Ovary (tissue), 9 donors: ENCODE measurements around the gene PRDM16. TPM values are rescaled to one million over a fixed set of nuclear protein-coding genes. Genes with fewer than 3 reads are reported as not detected.

Experiments
- DNase-seq, 5 donors: peaks; one replicate each; pipeline ENCODE4 v3.0.0-alpha.2; 2019 to 2020
- H3K27ac ChIP-seq, 2 donors: fragments of 200-600 bp; one replicate each; pipeline versions ENCODE4 v1.5.1 to v1.8.0; 2019 to 2022
- H3K27me3 ChIP-seq: fragments of 200-600 bp; one replicate; pipeline ENCODE4 v1.8.0; 2022
- H3K36me3 ChIP-seq: fragments of 200-600 bp; sonication (generic); one replicate; pipeline ENCODE4 v1.5.1; 2019
- H3K4me1 ChIP-seq: one replicate; pipeline ENCODE4 v1.8.1; 2013; ENCODE audit warnings: mild to moderate bottlenecking, moderate library complexity; ENCODE audit not compliant: insufficient read depth
- H3K4me3 ChIP-seq: fragments of 200-600 bp; sonication (generic); one replicate; pipeline ENCODE4 v1.5.1; 2017
- H3K9me3 ChIP-seq, 2 donors: fragments of 200-600 bp in 1 of 2; sonication (generic) in 1 of 2; one replicate each; pipeline versions ENCODE4 v1.5.1 to v1.8.1; 2013 to 2019; ENCODE audit warnings: mild to moderate bottlenecking in 1 of 2, moderate library complexity in 1 of 2
- EP300 ChIP-seq: sonication (generic); formaldehyde crosslinking; IDR thresholded peaks from one replicate; pipeline ENCODE4 v1.6.1; 2017; ENCODE audit warnings: antibody characterized with exemption
- POLR2A ChIP-seq: fragments of 450-650 bp; IDR thresholded peaks from one replicate; pipeline ENCODE4 v1.6.1; 2017; ENCODE audit warnings: antibody characterized with exemption, mild to moderate bottlenecking, moderate library complexity
- WGBS, 3 donors: extraction: QIAGEN DNeasy Blood & Tissue Kit in 1 of 3; methylation state at CpG; one replicate each; pipeline versions ENCODE4 v1.1.5 to v1.1.7; 2013 to 2017; 5-methylcytosine and 5-hydroxymethylcytosine counted together
- intact Hi-C, 4 donors: fragments of 100-400 bp; cut with DNase I; formaldehyde crosslinking; loops; one replicate each; pipeline versions ENCODE4 v1.11.0 to v1.15.1; 2022 to 2023
- polyA plus RNA-seq, 2 donors: library from polyadenylated mRNA; stranded (reverse); fragments of 200-250 nt in 1 of 2; fragments of 350-450 nt in 1 of 2; fragmentation: Illumina TruSeq in 1 of 2; extraction: RNeasy Lipid Tissue Mini Kit (QIAGEN cat#74804) in 1 of 2; gene quantifications; one replicate each; pipeline ENCODE4 v1.2.3, GENCODE V29; 2013 to 2014
- total RNA-seq, 7 donors: library from RNA; depleted of rRNA in 2 of 7; stranded (reverse); fragments of >200 nt in 2 of 7; fragmentation: NEBNext Ultra II Directional in 3 of 7; extraction: Animal tissue kit (Norgen Biotek cat#: 25700) in 3 of 7; gene quantifications; one replicate each; pipeline versions ENCODE4 v1.1.0 to v1.2.4, GENCODE V29; 2016 to 2023
- TF ChIP-seq, protein P1 (sequence below), 3 donors: fragments of 450-650 bp in 2 of 3; fragments of 200-600 bp in 1 of 3; IDR thresholded peaks; one replicate each; pipeline versions ENCODE4 v1.5.1 to v1.8.0; 2016 to 2022; ENCODE audit warnings: antibody characterized with exemption in 3 of 3, mild to moderate bottlenecking in 1 of 3
- donor health status: DM: no; HTN: no; CAD: no; lungs with moderate emphysema.
- donor health status: DM: no; HTN: no; CAD: no.
- donor health status: Bipolar disorder and iron deficiency.
- donor health status: DM: yes; HTN: yes; CAD: no.
- donor health status: DM: no; HTN: no; CAD: no.
- donor health status: DM: yes; HTN: yes; CAD: no.

The PRDM16 gene
- total and polyA plus RNA-seq, 9 donors = 1.1 to 17.3 (median 3.9) TPM

DNA sequence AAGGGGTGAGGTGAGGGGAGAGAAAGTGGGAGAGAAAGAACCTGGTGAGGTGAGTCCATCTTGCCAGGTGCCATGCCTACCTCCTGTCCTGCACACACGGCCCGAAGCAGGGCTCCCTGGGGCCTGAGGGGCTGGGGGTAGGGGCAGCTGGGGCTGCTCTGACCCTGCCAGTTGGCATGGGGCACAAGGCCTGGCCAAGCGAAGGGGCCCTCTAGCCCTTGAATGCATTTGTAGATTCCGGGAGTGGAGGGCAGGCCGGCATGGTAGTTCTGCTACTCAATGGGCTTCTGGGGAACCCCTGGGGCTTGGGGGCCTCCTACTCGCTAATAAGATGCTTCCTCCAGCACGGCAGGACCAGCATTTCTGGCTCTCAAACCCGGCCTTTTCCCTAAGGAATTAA is 3.6 kb upstream of the PRDM16 start:
- H3K36me3 ChIP-seq = no peaks in the 10 kb centered on the region
- H3K27me3 ChIP-seq = peaks cover 8% of the 10 kb centered on the region
- DNase-seq = peak in 2 of 5 donors; percentile 8 to 28
- no peak overlapping the region for H3K27ac ChIP-seq
- peaks cover 8% of the 10 kb centered on the region for H3K4me1 ChIP-seq
- intact Hi-C loops = loop anchor here in 3 of 4 donors (5.0 to 10.0 kb wide), 3 partner anchors 159 to 347 kb away; no protein-coding TSS in a partner anchor
- WGBS, 3 donors = 66 to 81% (median 72%) methylated on average over 8 of the region's 8 CpGs
- H3K9me3 ChIP-seq = no peaks in the 10 kb centered on the region
- TF ChIP-seq POLR2A = no peak
- TF ChIP-seq, protein P1, sequence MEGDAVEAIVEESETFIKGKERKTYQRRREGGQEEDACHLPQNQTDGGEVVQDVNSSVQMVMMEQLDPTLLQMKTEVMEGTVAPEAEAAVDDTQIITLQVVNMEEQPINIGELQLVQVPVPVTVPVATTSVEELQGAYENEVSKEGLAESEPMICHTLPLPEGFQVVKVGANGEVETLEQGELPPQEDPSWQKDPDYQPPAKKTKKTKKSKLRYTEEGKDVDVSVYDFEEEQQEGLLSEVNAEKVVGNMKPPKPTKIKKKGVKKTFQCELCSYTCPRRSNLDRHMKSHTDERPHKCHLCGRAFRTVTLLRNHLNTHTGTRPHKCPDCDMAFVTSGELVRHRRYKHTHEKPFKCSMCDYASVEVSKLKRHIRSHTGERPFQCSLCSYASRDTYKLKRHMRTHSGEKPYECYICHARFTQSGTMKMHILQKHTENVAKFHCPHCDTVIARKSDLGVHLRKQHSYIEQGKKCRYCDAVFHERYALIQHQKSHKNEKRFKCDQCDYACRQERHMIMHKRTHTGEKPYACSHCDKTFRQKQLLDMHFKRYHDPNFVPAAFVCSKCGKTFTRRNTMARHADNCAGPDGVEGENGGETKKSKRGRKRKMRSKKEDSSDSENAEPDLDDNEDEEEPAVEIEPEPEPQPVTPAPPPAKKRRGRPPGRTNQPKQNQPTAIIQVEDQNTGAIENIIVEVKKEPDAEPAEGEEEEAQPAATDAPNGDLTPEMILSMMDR (IDR thresholded peaks at IDR 0.05) = no peak
- TF ChIP-seq EP300 = no peak
- no peak overlapping the region for H3K4me3 ChIP-seq

DNA sequence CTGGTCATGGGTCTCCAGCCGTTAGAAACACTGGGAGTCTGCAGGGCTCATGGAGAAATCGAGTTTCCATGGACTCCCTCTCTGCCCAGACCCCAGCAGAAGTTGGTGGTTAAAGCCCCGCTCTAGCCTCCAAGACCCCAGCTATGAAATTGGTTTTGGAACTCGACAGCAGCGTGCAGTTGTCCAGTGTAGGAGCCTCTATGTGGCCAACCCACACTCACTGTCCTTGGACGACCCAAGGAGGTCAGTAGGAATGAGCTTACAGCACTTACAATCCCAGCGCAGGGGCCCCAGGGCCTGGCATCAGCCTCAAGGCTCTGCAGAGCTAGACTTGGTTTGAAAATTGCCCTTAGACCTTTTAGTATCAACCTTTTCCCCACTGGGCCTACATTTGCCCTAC is 3.2 kb upstream of the PRDM16 start:
- Histone ChIP-seq H3K27me3 (peaks cover 8% of the 10 kb centered on the region), H3K9me3 (no peaks in the 10 kb centered on the region), H3K4me3 (no peak overlapping the region), H3K4me1 (peaks cover 9% of the 10 kb centered on the region), H3K27ac (no peak overlapping the region), H3K36me3 (no peaks in the 10 kb centered on the region)
- WGBS, 3 donors = 74 to 98% (median 85%) methylated on average over 7 of the region's 7 CpGs
- intact Hi-C loops = loop anchor here (2.0 to 10.0 kb wide), 4 partner anchors 159 to 347 kb away; no protein-coding TSS in a partner anchor
- peak in 1 of 5 donors; percentile 18 for DNase-seq
- TF ChIP-seq POLR2A (no peak), EP300 (no peak)
- TF ChIP-seq, protein P1 (IDR thresholded peaks at IDR 0.05) = no peak

DNA sequence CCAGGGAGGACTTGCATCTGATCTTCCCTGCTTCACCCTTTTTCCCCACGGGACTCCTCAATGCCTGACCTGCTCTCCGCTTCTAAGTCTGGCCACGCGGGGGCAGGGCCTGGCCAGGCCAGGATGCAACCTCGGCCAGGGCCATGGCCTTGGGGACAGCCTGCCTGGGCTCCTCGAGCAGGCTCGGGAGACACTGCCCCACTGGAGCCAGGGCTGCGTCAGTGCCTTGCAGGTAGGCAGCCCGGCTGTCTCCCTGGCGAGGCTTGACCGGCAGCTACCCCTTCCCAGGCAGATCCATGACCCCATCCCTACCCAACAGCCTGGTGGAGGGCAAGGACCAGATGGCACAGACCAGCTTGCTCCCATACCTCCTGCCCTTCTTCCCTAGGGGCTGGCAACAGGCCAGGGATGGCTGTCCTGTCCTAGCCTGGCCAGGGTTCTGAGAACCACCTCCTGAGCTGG is 2.7 kb upstream of the PRDM16 start:
- intact Hi-C loops = loop anchor here (2.0 to 10.0 kb wide), 4 partner anchors 159 to 346 kb away; no protein-coding TSS in a partner anchor
- Histone ChIP-seq H3K9me3 (no peaks in the 10 kb centered on the region), H3K4me3 (no peak overlapping the region), H3K27ac (no peak overlapping the region), H3K4me1 (peaks cover 11% of the 10 kb centered on the region), H3K27me3 (peaks cover 8% of the 10 kb centered on the region), H3K36me3 (no peaks in the 10 kb centered on the region)
- no peak for TF ChIP-seq EP300
- TF ChIP-seq, protein P1 (IDR thresholded peaks at IDR 0.05) = no peak
- no peak for TF ChIP-seq POLR2A
- 48 to 59% (median 51%) methylated on average over 9 to 11 of the region's 11 CpGs for WGBS, 3 donors
- DNase-seq = peak in 4 of 5 donors; percentile 22 to 57 (median 40)

DNA sequence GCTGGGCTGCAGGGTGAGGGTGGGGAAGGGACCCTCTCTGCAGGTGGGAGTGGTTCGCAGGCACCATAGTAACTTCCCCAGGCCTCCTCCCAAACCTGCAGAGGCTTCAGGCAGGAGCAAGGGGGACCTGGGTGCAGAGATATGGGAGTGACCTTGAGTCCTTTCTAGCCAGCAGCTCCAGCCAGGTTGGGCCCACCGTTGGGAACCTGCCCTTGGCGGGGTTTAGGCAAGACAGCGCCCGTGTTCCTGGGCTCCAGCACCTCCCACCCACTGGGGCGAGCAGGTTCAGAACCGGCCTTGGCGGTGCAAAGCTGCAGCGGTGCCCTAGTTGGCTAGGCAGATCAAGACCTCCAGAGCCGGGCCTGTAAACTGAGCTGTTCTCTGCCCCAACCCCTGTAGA is 2.2 kb upstream of the PRDM16 start:
- intact Hi-C loops = loop anchor here (2.0 to 10.0 kb wide), 4 partner anchors 158 to 345 kb away; no protein-coding TSS in a partner anchor
- Histone ChIP-seq H3K36me3 (no peaks in the 10 kb centered on the region), H3K27me3 (peaks cover 8% of the 10 kb centered on the region)

More for the DNA sequence above, 2.2 kb upstream of the PRDM16 start:
- H3K9me3 ChIP-seq = no peaks in the 10 kb centered on the region
- peak in 3 of 5 donors; percentile 14 to 39 (median 26) for DNase-seq
- no peak overlapping the region for H3K4me3 ChIP-seq
- no peak overlapping the region for H3K27ac ChIP-seq
- 53 to 75% (median 70%) methylated on average over 10 of the region's 10 CpGs for WGBS, 3 donors
- peaks cover 11% of the 10 kb centered on the region for H3K4me1 ChIP-seq
- TF ChIP-seq POLR2A (no peak), EP300 (no peak)
- TF ChIP-seq, protein P1 (IDR thresholded peaks at IDR 0.05) = no peak
